H7 (cell line): ENCODE results near the gene FHL3. TPM values are rescaled to one million over a fixed set of nuclear protein-coding genes. Genes with fewer than 3 reads are reported as not detected.

ENCODE experiments used
- DNase-seq: peaks from one replicate; pipeline ENCODE4 v3.0.0; 2012
- H3K27me3 ChIP-seq: 2 replicates; pipeline ENCODE4 v1.6.0; 2011; ENCODE audit warnings: mild to moderate bottlenecking, low read length; ENCODE audit not compliant: control insufficient read depth, insufficient read depth
- H3K36me3 ChIP-seq: replicated peaks from 2 replicates; pipeline ENCODE4 v1.5.1; 2011; ENCODE audit warnings: low read length; ENCODE audit not compliant: control insufficient read depth, insufficient read depth
- H3K4me3 ChIP-seq: 2 replicates; pipeline ENCODE4 v1.5.1; 2011; ENCODE audit warnings: low read depth, mild to moderate bottlenecking, control low read depth, low read length, moderate library complexity; ENCODE audit not compliant: insufficient read depth
- total RNA-seq: library from RNA; depleted of rRNA; stranded (reverse); fragments of >200 nt; shearing (Covaris generic); gene quantifications from 2 replicates; pipeline ENCODE4 v1.2.3, GENCODE V29; 2014

Gene FHL3
- total RNA-seq, 1 experiment from 2014 or later = 51.5 TPM

GRCh38 chr1:38027201-38028104 lies 22.1 kb upstream of the FHL3 start:
- no peaks in the 10 kb centered on the region; the same call in 1 of the 2 replicates for H3K27me3 ChIP-seq
- no peak overlapping the region for H3K4me3 ChIP-seq
- peaks cover 25% of the 10 kb centered on the region for H3K36me3 ChIP-seq
- DNase-seq = peak; percentile 48

GRCh38 chr1:38026592-38027200 lies 21.4 kb upstream of the FHL3 start:
- Histone ChIP-seq H3K36me3 (peaks cover 31% of the 10 kb centered on the region), H3K27me3 (no peaks in the 10 kb centered on the region; the same call in 1 of the 2 replicates), H3K4me3 (no peak overlapping the region)
- peak; percentile 85 for DNase-seq

GRCh38 chr1:38025664-38026063 lies 20.4 kb upstream of the FHL3 start:
- Histone ChIP-seq H3K4me3 (no peak overlapping the region), H3K27me3 (no peaks in the 10 kb centered on the region), H3K36me3 (peaks cover 31% of the 10 kb centered on the region)
- DNase-seq = peak; percentile 15

GRCh38 chr1:38025233-38025632 lies 19.9 kb upstream of the FHL3 start:
- no peak for DNase-seq
- Histone ChIP-seq H3K36me3 (peaks cover 31% of the 10 kb centered on the region), H3K4me3 (no peak overlapping the region), H3K27me3 (no peaks in the 10 kb centered on the region)

- Histone ChIP-seq H3K36me3 (peaks cover 42% of the 10 kb centered on the region), H3K4me3 (no peak overlapping the region), H3K27me3 (no peaks in the 10 kb centered on the region)
- DNase-seq = no peak
These were observed 17.5 kb upstream of the FHL3 start for GRCh38 chr1:38022810-38023209.

- Histone ChIP-seq H3K27me3 (no peaks in the 10 kb centered on the region), H3K36me3 (peaks cover 47% of the 10 kb centered on the region), H3K4me3 (no peak overlapping the region)
- no peak for DNase-seq
These were observed 16.7 kb upstream of the FHL3 start for GRCh38 chr1:38021969-38022368.

GRCh38 chr1:38020396-38020795 lies 15.1 kb upstream of the FHL3 start:
- Histone ChIP-seq H3K4me3 (no peak overlapping the region), H3K27me3 (no peaks in the 10 kb centered on the region), H3K36me3 (peaks cover 44% of the 10 kb centered on the region)
- no peak for DNase-seq

GRCh38 chr1:38018864-38019343 lies 13.6 kb upstream of the FHL3 start:
- Histone ChIP-seq H3K36me3 (peaks cover 37% of the 10 kb centered on the region), H3K27me3 (no peaks in the 10 kb centered on the region), H3K4me3 (no peak overlapping the region)
- peak; percentile 54 for DNase-seq

GRCh38 chr1:38015978-38016725 lies 10.8 kb upstream of the FHL3 start:
- no peak overlapping the region for H3K4me3 ChIP-seq
- DNase-seq = no peak
- peaks cover 23% of the 10 kb centered on the region for H3K36me3 ChIP-seq
- no peaks in the 10 kb centered on the region for H3K27me3 ChIP-seq

- DNase-seq = no peak
- Histone ChIP-seq H3K27me3 (no peaks in the 10 kb centered on the region), H3K36me3 (peaks cover 21% of the 10 kb centered on the region), H3K4me3 (no peak overlapping the region)
These were observed 9.6 kb upstream of the FHL3 start for GRCh38 chr1:38014724-38015424.

- no peak for DNase-seq
- H3K36me3 ChIP-seq = peaks cover 18% of the 10 kb centered on the region
- H3K4me3 ChIP-seq = no peak overlapping the region
- H3K27me3 ChIP-seq = no peaks in the 10 kb centered on the region
These were observed 8.9 kb upstream of the FHL3 start for GRCh38 chr1:38014171-38014570.

- Histone ChIP-seq H3K27me3 (no peaks in the 10 kb centered on the region), H3K36me3 (peaks cover 12% of the 10 kb centered on the region), H3K4me3 (peak overlapping the region; percentile 97)
- DNase-seq = no peak
These were observed 7.9 kb upstream of the FHL3 start for GRCh38 chr1:38013227-38013622.

GRCh38 chr1:38012363-38013226 lies 7.3 kb upstream of the FHL3 start, which contains the start of gene UTP11:
Gene UTP11, plus strand, starts transcription at chr1:38012734. Its CDS starts 69 bp downstream, at chr1:38012803.
- peak; percentile 94 for DNase-seq
- no peaks in the 10 kb centered on the region for H3K27me3 ChIP-seq
- H3K4me3 ChIP-seq = peak within 1 kb of the TSS; percentile 97
- peaks cover 8% of the 10 kb centered on the region for H3K36me3 ChIP-seq
